Vagina (tissue), 2 donors: Measurements from ENCODE around the gene CFAP58. TPM values are rescaled to one million over a fixed set of nuclear protein-coding genes. Genes with fewer than 3 reads are reported as not detected.

Experiments used
- DNase-seq, 2 donors: peaks; one replicate each; pipeline ENCODE4 v3.0.0-alpha.2; 2017; ENCODE audit errors: extremely low spot score in 2 of 2
- H3K27ac ChIP-seq: fragments of 200-600 bp; sonication (generic); one replicate; pipeline ENCODE4 v1.5.1; 2019
- H3K27me3 ChIP-seq: fragments of 200-600 bp; sonication (generic); one replicate; pipeline ENCODE4 v1.5.1; 2019
- H3K36me3 ChIP-seq, 2 donors: fragments of 200-600 bp; sonication (generic); one replicate each; pipeline ENCODE4 v1.5.1; 2017 to 2019
- H3K4me1 ChIP-seq: fragments of 200-600 bp; sonication (generic); one replicate; pipeline ENCODE4 v1.5.1; 2019
- H3K4me3 ChIP-seq, 2 donors: fragments of 200-600 bp; sonication (generic); 1 replicate in 1 of 2; 2 replicates in 1 of 2; pipeline ENCODE4 v1.5.1; 2016 to 2019
- H3K9me3 ChIP-seq: fragments of 200-600 bp; sonication (generic); one replicate; pipeline ENCODE4 v1.5.1; 2019
- CTCF ChIP-seq, 3 experiments: fragments of 450-650 bp in 2 of 3; fragments of 200-600 bp in 1 of 3; sonication (generic) in 1 of 3; IDR thresholded peaks; one replicate each; pipeline ENCODE4 v1.5.1; 2017 to 2019; ENCODE audit warnings: antibody characterized with exemption in 3 of 3, mild to moderate bottlenecking in 2 of 3, moderate library complexity in 2 of 3
- POLR2A ChIP-seq, 2 donors: fragments of 450-650 bp; IDR thresholded peaks; one replicate each; pipeline ENCODE4 v1.6.1; 2017; ENCODE audit warnings: antibody characterized with exemption in 2 of 2, mild to moderate bottlenecking in 2 of 2, moderate library complexity in 2 of 2
- POLR2AphosphoS5 ChIP-seq, 2 donors: sonication (generic); formaldehyde crosslinking; IDR thresholded peaks; one replicate each; pipeline ENCODE4 v1.9.0; 2017; ENCODE audit warnings: antibody characterized with exemption in 2 of 2, mild to moderate bottlenecking in 2 of 2, low read depth in 1 of 2; ENCODE audit not compliant: insufficient read depth in 1 of 2
- intact Hi-C: fragments of 100-400 bp; cut with DNase I; formaldehyde crosslinking; loops from one replicate; pipeline ENCODE4 v1.15.1; 2023
- total RNA-seq: library from RNA; depleted of rRNA; stranded (reverse); fragments of >200 nt; gene quantifications from one replicate; pipeline ENCODE4 v1.2.3, GENCODE V29; 2016

Gene CFAP58
- total RNA-seq, 1 donor from 2014 or later, result 0.49 TPM

- Histone ChIP-seq H3K27me3 (no peaks in the 10 kb centered on the region), H3K9me3 (no peaks in the 10 kb centered on the region), H3K4me1 (peaks cover 100% of the 10 kb centered on the region), H3K4me3 (no peak overlapping the region), H3K36me3 (peaks cover 0 to 9% of the 10 kb centered on the region in 2 donors), H3K27ac (peak overlapping the region; percentile 96)
- DNase-seq, result peak in 1 of 2 donors; percentile 80
- intact Hi-C loops, result no loop called here
- TF ChIP-seq CTCF (IDR thresholded peaks at IDR 0.05) (no peak), POLR2AphosphoS5 (IDR thresholded peaks at IDR 0.05; ENCODE audit: insufficient read depth in 1 of 2, low read depth in 1 of 2) (no peak), POLR2A (IDR thresholded peaks at IDR 0.05) (no peak)
Observed at GRCh38 chr10:104332243-104333031, 21.2 kb upstream of the CFAP58 start.

- TF ChIP-seq CTCF (IDR thresholded peaks at IDR 0.05) (no peak), POLR2A (IDR thresholded peaks at IDR 0.05) (no peak), POLR2AphosphoS5 (IDR thresholded peaks at IDR 0.05; ENCODE audit: insufficient read depth in 1 of 2, low read depth in 1 of 2) (no peak)
- H3K4me1 ChIP-seq, result peaks cover 92% of the 10 kb centered on the region
- no peaks in the 10 kb centered on the region for H3K27me3 ChIP-seq
- intact Hi-C loops, result no loop called here
- no peak overlapping the region for H3K4me3 ChIP-seq
- peak in 1 of 2 donors; percentile 80 for DNase-seq
- H3K9me3 ChIP-seq, result no peaks in the 10 kb centered on the region
- H3K36me3 ChIP-seq, result peaks cover 0 to 9% of the 10 kb centered on the region in 2 donors
- peak overlapping the region; percentile 96 for H3K27ac ChIP-seq
Observed at GRCh38 chr10:104333032-104333727, 20.5 kb upstream of the CFAP58 start.

- Histone ChIP-seq H3K36me3 (peaks cover 0 to 9% of the 10 kb centered on the region in 2 donors), H3K27ac (peak overlapping the region; percentile 96), H3K9me3 (no peaks in the 10 kb centered on the region), H3K27me3 (no peaks in the 10 kb centered on the region), H3K4me1 (peaks cover 86% of the 10 kb centered on the region), H3K4me3 (peak overlapping the region in 1 of 2 donors; percentile 4)
- TF ChIP-seq POLR2A (IDR thresholded peaks at IDR 0.05) (no peak), POLR2AphosphoS5 (IDR thresholded peaks at IDR 0.05; ENCODE audit: insufficient read depth in 1 of 2, low read depth in 1 of 2) (no peak), CTCF (IDR thresholded peaks at IDR 0.05) (no peak)
- DNase-seq, result peak in 1 of 2 donors; percentile 84
- intact Hi-C loops, result no loop called here
Observed at GRCh38 chr10:104333728-104334373, 19.8 kb upstream of the CFAP58 start.

- Histone ChIP-seq H3K4me1 (peaks cover 85% of the 10 kb centered on the region), H3K36me3 (peaks cover 0 to 9% of the 10 kb centered on the region in 2 donors), H3K4me3 (no peak overlapping the region), H3K27ac (peak overlapping the region; percentile 96), H3K27me3 (no peaks in the 10 kb centered on the region), H3K9me3 (no peaks in the 10 kb centered on the region)
- peak in 1 of 2 donors; percentile 71 for DNase-seq
- TF ChIP-seq POLR2AphosphoS5 (IDR thresholded peaks at IDR 0.05; ENCODE audit: insufficient read depth in 1 of 2, low read depth in 1 of 2) (no peak), POLR2A (IDR thresholded peaks at IDR 0.05) (no peak)
- intact Hi-C loops, result no loop called here
Observed at GRCh38 chr10:104334561-104334960, 19.1 kb upstream of the CFAP58 start.

- intact Hi-C loops, result loop anchor here (5.0 kb wide), 1 partner anchor 33 kb away; no protein-coding TSS in a partner anchor
- TF ChIP-seq POLR2A (IDR thresholded peaks at IDR 0.05) (no peak), CTCF (IDR thresholded peaks at IDR 0.05) (no peak), POLR2AphosphoS5 (IDR thresholded peaks at IDR 0.05; ENCODE audit: insufficient read depth in 1 of 2, low read depth in 1 of 2) (peak in 1 of 2 donors; percentile 19)
- Histone ChIP-seq H3K36me3 (peaks cover 0 to 9% of the 10 kb centered on the region in 2 donors), H3K9me3 (no peaks in the 10 kb centered on the region), H3K27me3 (no peaks in the 10 kb centered on the region), H3K4me1 (peaks cover 85% of the 10 kb centered on the region), H3K27ac (peak overlapping the region; percentile 96), H3K4me3 (peak overlapping the region in 1 of 2 donors; percentile 80)
- DNase-seq, result peak; percentile 86 to 95
Observed at GRCh38 chr10:104334965-104335650, 18.5 kb upstream of the CFAP58 start.
